Erythroblast (primary cell): ENCODE measurements around the gene STIM1.
A peak's percentile ranks its signal among the peaks of the same experiment; 100 is the strongest.
"Not testable (repeated sequence)": the region's sequence is repeated elsewhere in the genome, so short reads cannot be mapped to it uniquely, and the experiment has no call there.

Experiments used
- DNase-seq, 2 experiments: peaks; one replicate each; lab custom pipeline; 2025; lab: John Stamatoyannopoulos, UW
- GATA1 ChIP-seq: IDR thresholded peaks from 2 replicates; pipeline ENCODE4 v1.6.1; 2011; ENCODE audit warnings: low read depth, mild to moderate bottlenecking, control low read depth, low read length, moderate library complexity
- POLR2A ChIP-seq: IDR thresholded peaks from 2 replicates; pipeline ENCODE4 v1.6.1; 2011; ENCODE audit warnings: mild to moderate bottlenecking, low read length

Gene STIM1

GRCh38 chr11:4103269-4103668, 247.8 kb downstream of the STIM1 start:
- TF ChIP-seq GATA1 (no peak), POLR2A (no peak)
- DNase-seq = no peak

DNA sequence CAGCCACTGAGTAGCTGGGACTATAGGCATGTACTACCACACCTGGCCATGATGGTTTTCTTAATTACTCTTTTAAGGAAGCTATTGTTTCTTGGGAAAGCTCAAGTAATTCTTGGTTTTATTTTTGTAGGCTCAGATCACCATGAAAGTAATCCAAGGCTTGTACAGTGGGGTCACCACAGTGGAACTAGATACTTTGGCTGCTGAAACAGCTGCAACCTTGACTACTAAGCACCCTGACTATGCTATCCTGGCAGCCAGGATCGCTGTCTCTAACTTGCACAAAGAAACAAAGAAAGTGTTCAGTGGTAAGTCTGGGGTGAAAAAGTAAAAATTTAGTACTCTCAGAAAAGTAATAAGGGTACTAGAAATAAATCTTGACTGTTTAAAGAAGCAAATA, 250.5 kb downstream of the STIM1 start:
- no peak for DNase-seq
- TF ChIP-seq POLR2A (no peak), GATA1 (no peak)

- TF ChIP-seq GATA1 (no peak), POLR2A (no peak)
- no peak for DNase-seq
Observed at GRCh38 chr11:4111834-4112233, 256.4 kb downstream of the STIM1 start.

DNA sequence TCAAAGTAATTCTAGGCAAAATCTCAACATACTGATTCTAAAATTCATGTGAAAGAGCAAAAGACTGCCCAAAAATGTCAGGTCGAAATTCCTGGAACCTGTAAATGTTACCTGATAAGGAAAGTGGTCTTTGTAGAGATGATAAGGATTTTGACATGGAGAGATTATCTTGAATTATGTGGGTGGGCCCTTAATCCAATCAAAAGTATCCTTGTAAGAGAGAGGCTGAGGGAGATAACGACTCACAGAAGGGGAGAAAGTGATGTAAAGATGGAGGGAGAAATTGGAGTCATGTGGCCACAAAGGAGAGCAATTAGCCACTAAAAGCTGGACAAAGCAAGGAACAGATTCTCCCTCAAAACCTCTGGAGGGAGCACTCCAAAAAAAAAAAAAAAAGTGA, 259.7 kb downstream of the STIM1 start:
- no peak for TF ChIP-seq POLR2A
- TF ChIP-seq GATA1 = no peak
- peak; percentile 10 to 55 for DNase-seq

GRCh38 chr11:4118107-4118506, 262.6 kb downstream of the STIM1 start:
- DNase-seq = no peak
- TF ChIP-seq GATA1 = no peak
- TF ChIP-seq POLR2A = no peak

- TF ChIP-seq POLR2A = no peak
- DNase-seq = no peak
Observed at GRCh38 chr11:4123218-4123617, 267.8 kb downstream of the STIM1 start.

DNA sequence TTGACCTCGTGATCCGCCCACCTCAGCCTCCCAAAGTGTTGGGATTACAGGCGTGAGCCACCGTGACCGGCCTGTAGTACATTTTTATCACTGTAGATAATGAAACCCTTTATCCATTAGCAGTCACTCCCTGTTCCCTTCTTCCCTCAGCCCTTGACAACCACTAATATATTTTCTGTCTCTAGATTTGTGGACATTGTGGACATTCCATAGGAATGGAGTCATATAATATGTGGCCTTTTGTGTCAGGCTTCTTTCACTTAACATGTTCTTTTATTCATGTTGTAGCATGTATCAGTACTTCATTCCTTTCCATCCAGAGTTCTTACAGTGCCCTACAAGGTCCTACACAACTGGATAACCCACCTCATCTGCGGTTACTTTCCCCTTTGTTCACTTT, 269.7 kb downstream of the STIM1 start:
- DNase-seq = no peak
- no peak for TF ChIP-seq POLR2A
- TF ChIP-seq GATA1 = no peak

DNA sequence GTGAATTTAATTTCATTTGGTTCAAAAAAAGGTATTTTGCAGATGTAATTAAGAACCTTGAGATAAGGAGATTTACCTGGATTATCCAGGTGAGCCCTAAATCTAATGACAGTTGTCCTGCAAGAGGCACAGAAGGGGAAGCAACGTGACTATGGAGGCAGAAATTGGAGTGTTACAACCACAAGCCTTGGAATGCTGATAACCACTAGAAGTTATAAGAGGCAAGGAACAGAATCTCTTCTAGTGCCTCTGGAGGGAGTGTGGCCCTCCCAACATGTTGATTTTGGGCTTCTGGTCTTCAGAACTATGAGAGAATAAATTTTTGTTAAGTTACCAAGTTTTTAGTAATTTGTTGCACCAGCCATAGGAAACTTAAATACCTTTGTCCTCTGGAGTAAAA, 271.9 kb downstream of the STIM1 start:
- no peak for TF ChIP-seq GATA1
- no peak for TF ChIP-seq POLR2A

GRCh38 chr11:4130219-4130618, 274.8 kb downstream of the STIM1 start:
- not testable (repeated sequence) for DNase-seq

More for the DNA sequence above, 271.9 kb downstream of the STIM1 start:
- no peak for DNase-seq

GRCh38 chr11:4134806-4135205, 279.3 kb downstream of the STIM1 start:
- TF ChIP-seq POLR2A = no peak
- TF ChIP-seq GATA1 = no peak
- no peak for DNase-seq

- TF ChIP-seq GATA1 (no peak), POLR2A (no peak)
- DNase-seq = no peak
Observed at GRCh38 chr11:4138497-4138896, 283.0 kb downstream of the STIM1 start.

DNA sequence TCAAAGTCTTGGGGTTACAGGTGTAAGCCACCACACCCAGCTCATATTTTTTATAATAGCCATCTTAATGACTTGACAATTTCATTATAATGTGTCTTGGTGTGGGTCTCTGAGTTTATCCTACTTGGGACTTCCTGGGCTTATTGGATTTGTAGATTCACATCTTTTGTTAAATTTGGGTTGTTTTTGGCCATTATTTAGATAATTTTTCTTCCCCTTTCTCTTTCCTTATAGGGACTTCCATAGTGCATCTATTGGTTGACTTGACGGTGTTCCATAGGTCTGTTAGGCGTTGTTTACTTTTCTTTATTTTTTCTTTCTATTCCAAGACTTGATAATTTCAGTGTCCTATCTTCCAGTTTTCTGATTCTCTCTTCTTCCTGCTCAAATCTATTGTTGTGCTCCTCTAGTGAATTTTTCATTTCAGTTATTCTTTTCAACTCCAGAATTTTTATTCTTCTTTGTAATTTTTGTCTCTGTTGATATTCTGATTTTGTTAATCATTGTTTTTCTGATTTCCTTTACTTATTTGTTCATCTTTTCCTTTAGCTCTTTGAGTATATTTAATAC, 284.7 kb downstream of the STIM1 start:
- TF ChIP-seq GATA1 = no peak
- no peak for TF ChIP-seq POLR2A
- no peak for DNase-seq
